Epithelial cell of proximal tubule (primary cell): ENCODE data around the gene C3orf20. TPM values are rescaled to one million over a fixed set of nuclear protein-coding genes. Genes with fewer than 3 reads are reported as not detected.

Experiments
- DNase-seq: peaks from one replicate; pipeline ENCODE4 v3.0.0-alpha.2; 2011; ENCODE audit warnings: low read depth
- H3K4me3 ChIP-seq: 2 replicates; pipeline ENCODE4 v1.5.1; 2011; ENCODE audit warnings: low read depth, mild to moderate bottlenecking, low read length
- total RNA-seq: library from RNA; depleted of rRNA; stranded (reverse); fragments of >200 nt; gene quantifications from 2 replicates; pipeline ENCODE4 v1.2.3, GENCODE V29; 2015
- TF ChIP-seq, protein P1 (sequence below): conservative IDR thresholded peaks from 2 replicates; pipeline ENCODE4 v1.5.1; 2012; ENCODE audit warnings: low read depth, mild to moderate bottlenecking, low read length

The C3orf20 gene
- total RNA-seq, 1 donor from 2014 or later = not detected

DNA sequence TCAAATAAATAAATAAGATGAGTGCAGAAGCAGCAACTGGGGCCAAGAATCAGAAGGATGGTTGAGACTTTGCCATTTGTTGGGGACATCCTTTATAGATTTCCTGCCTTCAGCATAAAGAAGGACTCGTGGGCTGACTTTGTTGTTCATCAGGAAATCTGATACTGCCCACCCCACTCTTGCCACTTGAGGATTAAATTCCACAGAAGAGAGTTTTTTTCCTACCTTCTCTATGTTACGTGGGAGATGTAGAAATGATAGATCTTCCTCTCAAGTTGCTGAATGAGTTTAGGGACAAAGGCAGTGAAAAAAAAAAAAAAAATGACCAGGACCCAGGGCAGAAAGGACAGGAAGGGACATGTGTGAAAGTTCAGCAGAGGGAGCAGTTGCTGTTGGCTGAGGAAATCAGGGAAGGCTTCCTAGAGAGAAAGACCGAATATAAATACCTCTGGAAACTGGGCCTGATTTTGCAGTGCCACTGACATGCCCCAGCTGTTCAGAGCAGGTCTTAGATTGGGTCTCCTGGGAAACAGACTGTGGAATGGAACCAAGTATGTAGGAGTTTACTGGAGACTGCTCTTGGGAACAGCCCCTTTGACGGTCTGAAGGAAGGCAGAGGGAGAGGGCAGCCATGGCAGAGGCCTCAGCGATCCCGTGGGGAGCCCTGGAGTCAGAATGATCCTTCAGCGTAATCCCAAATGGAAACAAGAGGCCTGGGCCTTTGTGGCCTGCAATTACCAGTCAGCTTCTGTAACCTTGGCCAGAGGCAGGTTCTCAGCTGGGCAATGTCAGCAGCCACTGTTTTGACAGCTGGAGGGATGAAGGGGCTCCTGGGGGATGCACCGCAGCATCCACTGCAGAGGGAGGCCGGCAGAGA lies 50.9 kb downstream of the C3orf20 start:
- TF ChIP-seq, protein P1, sequence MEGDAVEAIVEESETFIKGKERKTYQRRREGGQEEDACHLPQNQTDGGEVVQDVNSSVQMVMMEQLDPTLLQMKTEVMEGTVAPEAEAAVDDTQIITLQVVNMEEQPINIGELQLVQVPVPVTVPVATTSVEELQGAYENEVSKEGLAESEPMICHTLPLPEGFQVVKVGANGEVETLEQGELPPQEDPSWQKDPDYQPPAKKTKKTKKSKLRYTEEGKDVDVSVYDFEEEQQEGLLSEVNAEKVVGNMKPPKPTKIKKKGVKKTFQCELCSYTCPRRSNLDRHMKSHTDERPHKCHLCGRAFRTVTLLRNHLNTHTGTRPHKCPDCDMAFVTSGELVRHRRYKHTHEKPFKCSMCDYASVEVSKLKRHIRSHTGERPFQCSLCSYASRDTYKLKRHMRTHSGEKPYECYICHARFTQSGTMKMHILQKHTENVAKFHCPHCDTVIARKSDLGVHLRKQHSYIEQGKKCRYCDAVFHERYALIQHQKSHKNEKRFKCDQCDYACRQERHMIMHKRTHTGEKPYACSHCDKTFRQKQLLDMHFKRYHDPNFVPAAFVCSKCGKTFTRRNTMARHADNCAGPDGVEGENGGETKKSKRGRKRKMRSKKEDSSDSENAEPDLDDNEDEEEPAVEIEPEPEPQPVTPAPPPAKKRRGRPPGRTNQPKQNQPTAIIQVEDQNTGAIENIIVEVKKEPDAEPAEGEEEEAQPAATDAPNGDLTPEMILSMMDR = no peak

GRCh38 chr3:14726441-14726780 lies 51.5 kb downstream of the C3orf20 start:
- H3K4me3 ChIP-seq = no peak overlapping the region
- TF ChIP-seq, protein P1 = no peak
- DNase-seq = no peak

More for the DNA sequence above, 50.9 kb downstream of the C3orf20 start:
- no peak for DNase-seq
- H3K4me3 ChIP-seq = no peak overlapping the region

- no peak overlapping the region for H3K4me3 ChIP-seq
- DNase-seq = no peak
- TF ChIP-seq, protein P1 = no peak
Measured at GRCh38 chr3:14728113-14728512, 53.2 kb downstream of the C3orf20 start.

GRCh38 chr3:14730703-14731382 lies 55.9 kb downstream of the C3orf20 start:
- H3K4me3 ChIP-seq = no peak overlapping the region
- DNase-seq = no peak
- TF ChIP-seq, protein P1 = no peak

- DNase-seq = no peak
- TF ChIP-seq, protein P1 = no peak
- H3K4me3 ChIP-seq = no peak overlapping the region
Measured at GRCh38 chr3:14740983-14741382, 66.0 kb downstream of the C3orf20 start.

DNA sequence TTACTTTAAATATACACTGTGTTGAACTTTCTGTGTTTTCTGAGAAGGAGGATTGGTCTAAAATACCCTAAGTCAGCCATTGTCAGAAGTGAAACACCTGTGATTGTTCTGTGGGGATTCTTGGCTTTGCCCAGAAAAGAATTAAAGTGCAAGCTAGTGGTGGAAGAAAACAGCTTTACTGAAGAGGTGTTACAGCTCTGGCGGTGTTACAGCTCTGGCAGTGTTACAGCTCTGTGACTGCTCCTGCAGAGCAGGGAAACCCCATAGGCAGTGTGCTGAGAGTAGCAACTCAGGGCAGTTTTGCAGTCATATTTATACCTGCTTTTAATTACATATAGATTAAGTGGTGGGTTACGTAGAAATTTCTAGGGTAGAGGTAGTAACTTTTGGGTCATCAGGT lies 66.6 kb downstream of the C3orf20 start:
- DNase-seq = no peak
- TF ChIP-seq, protein P1 = no peak
- no peak overlapping the region for H3K4me3 ChIP-seq

DNA sequence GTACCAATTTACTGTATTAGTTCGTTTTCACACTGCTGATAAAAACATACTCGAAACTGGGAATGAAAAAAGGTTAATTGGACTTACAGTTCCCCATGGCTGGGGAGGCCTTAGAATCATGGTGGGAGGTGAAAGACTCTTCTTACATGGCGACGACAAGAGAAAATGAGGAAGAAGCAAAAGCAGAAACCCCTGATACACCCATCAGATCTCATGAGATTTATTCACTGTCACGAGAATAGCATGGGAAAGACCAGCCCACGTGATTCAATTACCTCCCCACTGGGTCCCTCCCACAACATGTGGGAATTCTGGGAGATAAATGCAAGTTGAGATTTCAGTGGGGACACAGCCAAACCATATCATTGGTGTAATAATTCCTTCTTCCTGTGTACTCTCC lies 69.6 kb downstream of the C3orf20 start:
- no peak overlapping the region for H3K4me3 ChIP-seq
- TF ChIP-seq, protein P1 = no peak
- no peak for DNase-seq
